GM23338 (cell line): Measurements from ENCODE around the gene PGM2. TPM values are rescaled to one million over a fixed set of nuclear protein-coding genes. Genes with fewer than 3 reads are reported as not detected.

Source experiments
- ATAC-seq: fragments of 200-7000 bp; cut with Tn5 transposase; 3 replicates; pipeline ENCODE4 v1.9.1; 2020
- DNase-seq: peaks from one replicate; pipeline ENCODE4 v3.0.0-alpha.2; 2015; ENCODE audit warnings: low spot score
- H2AFZ ChIP-seq: fragments of 200-600 bp; sonication (generic); 2 replicates; pipeline ENCODE4 v1.8.0; 2016; ENCODE audit warnings: antibody characterized with exemption, mild to moderate bottlenecking, moderate library complexity
- H3F3A ChIP-seq: fragments of 200-600 bp; sonication (generic); replicated peaks from 2 replicates; pipeline ENCODE4 v1.8.0; 2017; ENCODE audit warnings: antibody characterized with exemption, mixed run types, low read depth
- H3K27ac ChIP-seq: fragments of 200-600 bp; sonication (generic); 2 replicates; pipeline ENCODE4 v1.6.1; 2016; ENCODE audit warnings: low read depth
- H3K27me3 ChIP-seq: fragments of 200-600 bp; sonication (generic); 2 replicates; pipeline ENCODE4 v1.8.0; 2016; ENCODE audit warnings: mild to moderate bottlenecking, mixed run types, moderate library complexity; ENCODE audit not compliant: insufficient read depth
- H3K36me3 ChIP-seq: fragments of 200-600 bp; sonication (generic); 2 replicates; pipeline ENCODE4 v1.8.0; 2016; ENCODE audit warnings: mild to moderate bottlenecking; ENCODE audit not compliant: insufficient read depth
- H3K4me1 ChIP-seq: fragments of 200-600 bp; sonication (generic); 2 replicates; pipeline ENCODE4 v1.8.0; 2016; ENCODE audit warnings: mild to moderate bottlenecking, moderate library complexity; ENCODE audit not compliant: insufficient read depth
- H3K4me2 ChIP-seq: fragments of 200-600 bp; sonication (generic); 2 replicates; pipeline ENCODE4 v1.7.1; 2017; ENCODE audit warnings: mixed run types
- H3K4me3 ChIP-seq: fragments of 200-600 bp; sonication (generic); 2 replicates; pipeline ENCODE4 v1.6.1; 2016; ENCODE audit warnings: mixed run types
- H3K79me2 ChIP-seq: fragments of 200-600 bp; sonication (generic); replicated peaks from 2 replicates; pipeline ENCODE4 v1.8.0; 2017; ENCODE audit warnings: mild to moderate bottlenecking; ENCODE audit not compliant: insufficient read depth
- H3K9me2 ChIP-seq: fragments of 200-600 bp; sonication (generic); 2 replicates; pipeline ENCODE4 v1.8.0; 2017; ENCODE audit not compliant: insufficient read depth
- H4K20me1 ChIP-seq: fragments of 200-600 bp; sonication (generic); replicated peaks from 2 replicates; pipeline ENCODE4 v1.8.0; 2017; ENCODE audit warnings: mild to moderate bottlenecking; ENCODE audit not compliant: insufficient read depth
- H3K27ac Mint-ChIP-seq: 2 replicates; pipeline ENCODE4 v1.8.0; 2020; ENCODE audit warnings: inconsistent platforms, mild to moderate bottlenecking, moderate library complexity, mixed read lengths
- H3K27me3 Mint-ChIP-seq: 3 replicates; pipeline ENCODE4 v1.8.0; 2022; ENCODE audit warnings: low read depth, mild to moderate bottlenecking, moderate library complexity, mixed read lengths, inconsistent platforms; ENCODE audit not compliant: insufficient read depth, poor library complexity
- H3K36me3 Mint-ChIP-seq: 3 replicates; pipeline ENCODE4 v1.8.0; 2021; ENCODE audit warnings: low read depth, mild to moderate bottlenecking, inconsistent platforms, moderate library complexity, mixed read lengths
- H3K4me1 Mint-ChIP-seq: 3 replicates; pipeline ENCODE4 v1.8.0; 2020; ENCODE audit warnings: mild to moderate bottlenecking, inconsistent platforms, mixed read lengths
- H3K4me3 Mint-ChIP-seq: 3 replicates; pipeline ENCODE4 v1.8.0; 2021; ENCODE audit warnings: moderate library complexity, mild to moderate bottlenecking, inconsistent platforms, mixed read lengths
- H3K9me3 Mint-ChIP-seq: 3 replicates; pipeline ENCODE4 v1.8.0; 2020; ENCODE audit warnings: moderate library complexity, mild to moderate bottlenecking, inconsistent platforms, mixed read lengths
- ETS1 ChIP-seq: IDR thresholded peaks from 2 replicates; pipeline ENCODE4 v1.6.1; 2016; ENCODE audit warnings: antibody characterized with exemption
- EZH2 ChIP-seq: fragments of 200-600 bp; sonication (generic); IDR thresholded peaks from one replicate; pipeline ENCODE4 v1.8.0; 2017; ENCODE audit warnings: antibody characterized with exemption, mild to moderate bottlenecking, low read depth; ENCODE audit not compliant: unreplicated experiment
- REST ChIP-seq: IDR thresholded peaks from one replicate; pipeline ENCODE4 v1.6.1; 2018; ENCODE audit warnings: antibody characterized with exemption; ENCODE audit not compliant: unreplicated experiment
- STAT1 ChIP-seq: IDR thresholded peaks from one replicate; pipeline ENCODE4 v1.6.1; 2016; ENCODE audit warnings: antibody characterized with exemption; ENCODE audit not compliant: unreplicated experiment
- polyA plus RNA-seq: library from polyadenylated mRNA; unstranded; fragments of >200 nt; fragmentation: Nextera tagmentation; extraction: Ambion mirVana; gene quantifications from 2 replicates; pipeline ENCODE4 v1.2.1, GENCODE V29; 2016
- total RNA-seq: library from RNA; depleted of rRNA; stranded (reverse); fragments of >200 nt; shearing (Covaris generic); gene quantifications from 2 replicates; pipeline ENCODE4 v1.2.3, GENCODE V29; 2014; rRNA removed

PGM2 gene
- total and polyA plus RNA-seq, 2 experiments from 2014 or later: 11.4 to 30.8 TPM

- ATAC-seq: no peak
- H3K4me1 ChIP-seq: peaks cover 12% of the 10 kb centered on the region; the same call in 1 of the 2 replicates
- H3K27me3 Mint-ChIP-seq: no peaks in the 10 kb centered on the region
- TF ChIP-seq EZH2 (no peak), ETS1 (no peak), STAT1 (no peak), REST (no peak)
- peaks cover 4% of the 10 kb centered on the region for H3K9me2 ChIP-seq
- H3K4me1 Mint-ChIP-seq: peaks cover 24% of the 10 kb centered on the region
- H3K4me2 ChIP-seq: no peak overlapping the region
- H3K36me3 ChIP-seq: no peaks in the 10 kb centered on the region
- H3K9me3 Mint-ChIP-seq: no peaks in the 10 kb centered on the region
- no peaks in the 10 kb centered on the region for H3K79me2 ChIP-seq
- H4K20me1 ChIP-seq: no peaks in the 10 kb centered on the region
- H3K27me3 ChIP-seq: no peaks in the 10 kb centered on the region
- H3K27ac ChIP-seq: no peak overlapping the region
- no peaks in the 10 kb centered on the region for H3K36me3 Mint-ChIP-seq
- no peak overlapping the region for H3K4me3 Mint-ChIP-seq
- no peak overlapping the region for H3K27ac Mint-ChIP-seq
- DNase-seq: no peak
- H3K4me3 ChIP-seq: no peak overlapping the region
- no peak overlapping the region for H2AFZ ChIP-seq
- no peaks in the 10 kb centered on the region for H3F3A ChIP-seq
These were observed 83.6 kb downstream of the PGM2 start for GRCh38 chr4:37910091-37910486.

Other genes starting within 250 kb of the PGM2 start
- gene RELL1, start 140.3 kb upstream of the PGM2 start, total RNA-seq: 27.0 and 28.5 TPM in 2 replicates
- gene RELL1, start 140.3 kb upstream of the PGM2 start, polyA plus RNA-seq: 1.9 and 2.8 TPM in 2 replicates
- gene TBC1D1, start 64.4 kb downstream of the PGM2 start, total RNA-seq: 137 and 151 TPM in 2 replicates
- 50.7 and 53.9 TPM in 2 replicates for gene TBC1D1, start 64.4 kb downstream of the PGM2 start, polyA plus RNA-seq
- gene PTTG2, start 133.7 kb downstream of the PGM2 start, total RNA-seq: not detected in 2 replicates
- 1.1 TPM in 1 of 2 replicates, not detected in the other for gene PTTG2, start 133.7 kb downstream of the PGM2 start, polyA plus RNA-seq